ENCODE measurements around the gene KLF7. TPM values are rescaled to one million over a fixed set of nuclear protein-coding genes. Genes with fewer than 3 reads are reported as not detected.

Gene KLF7
- total RNA-seq, 1 experiment from 2014 or later, result 15.4 TPM

DNA sequence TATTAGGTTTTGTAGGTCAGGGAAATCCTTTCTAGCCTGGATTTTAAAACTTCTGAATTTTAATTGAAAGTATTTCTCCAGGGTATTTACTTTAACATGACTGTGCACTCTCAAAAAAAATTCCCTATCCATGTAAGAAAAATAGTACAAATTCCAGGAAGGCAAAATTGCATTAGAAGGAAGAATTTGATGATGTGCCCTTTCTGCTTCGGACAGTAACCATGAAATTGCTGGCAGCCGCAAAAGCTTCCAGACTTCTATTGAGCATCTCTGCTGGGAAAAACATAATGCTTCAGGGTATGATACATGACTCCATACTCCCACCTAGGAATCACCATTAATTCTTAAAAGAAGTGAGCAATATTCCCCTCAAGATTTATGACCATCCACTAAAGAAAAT is 17.2 kb upstream of the KLF7 start (continued):
- TF ChIP-seq REST (IDR thresholded peaks at IDR 0.05; ENCODE audit: low read depth) (no peak), MAX (IDR thresholded peaks at IDR 0.05) (no peak), SRF (IDR thresholded peaks at IDR 0.05; ENCODE audit: low read depth) (no peak), RAD21 (IDR thresholded peaks at IDR 0.05; ENCODE audit: low read depth) (no peak), CTCF (IDR thresholded peaks at IDR 0.05 in 2 of 3, conservative IDR thresholded peaks at IDR 0.05 in 1 of 3; ENCODE audit: borderline replicate concordance in 1 of 3, insufficient read depth in 1 of 3, low read depth in 2 of 3, low read length in 2 of 3) (no peak), CEBPB (IDR thresholded peaks at IDR 0.05; ENCODE audit: low read depth) (no peak), POLR2A (IDR thresholded peaks at IDR 0.05; ENCODE audit: borderline replicate concordance, extremely low read depth, insufficient read depth, insufficient read length) (no peak), POLR2AphosphoS5 (IDR thresholded peaks at IDR 0.05; ENCODE audit: low read depth, low read length) (no peak)

DNA sequence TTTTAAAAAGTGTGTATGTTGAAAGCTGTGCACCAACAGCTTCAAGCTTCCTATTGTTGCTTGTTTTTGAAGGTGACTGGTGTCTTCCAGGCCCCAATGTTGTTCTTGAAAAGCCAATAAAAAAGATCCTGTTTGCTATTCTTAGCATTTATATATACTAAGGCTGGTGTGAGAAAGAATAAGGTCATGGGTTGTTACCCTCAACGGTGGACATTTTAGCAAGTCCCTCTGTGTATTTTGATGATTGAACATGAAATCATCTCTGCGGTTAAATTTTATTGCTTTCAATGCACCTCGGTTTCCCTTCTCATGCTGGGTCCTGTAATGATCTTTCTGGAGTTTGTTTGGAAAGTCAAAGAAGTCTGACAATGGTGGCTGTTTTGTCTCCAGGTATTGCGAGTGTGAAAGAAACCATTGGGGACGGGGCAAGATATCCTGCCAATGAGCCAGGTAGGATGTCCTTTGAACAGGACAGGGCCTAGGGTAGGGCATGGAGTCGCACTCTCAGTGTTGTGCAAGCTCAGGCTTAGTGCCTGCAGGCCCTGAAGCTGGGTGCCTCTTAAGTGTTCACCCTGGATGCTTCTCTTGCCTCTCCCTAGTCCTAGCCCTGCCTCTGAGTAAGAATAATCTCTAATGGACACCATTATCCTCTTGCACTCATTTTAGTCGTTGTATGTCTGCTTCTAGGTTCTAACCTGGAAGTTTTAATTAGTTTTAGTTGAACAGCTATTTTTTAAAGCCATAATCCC is 16.0 kb upstream of the KLF7 start:
- CTCF ChIA-PET, result no interaction called here
- Histone ChIP-seq H3K36me3 (ENCODE audit: control insufficient read depth in 1 of 2, insufficient read depth in 2 of 2, low read length in 2 of 2) (no peaks in the 10 kb centered on the region), H3K9ac (ENCODE audit: low read length) (no peak overlapping the region), H3K9me2 (ENCODE audit: insufficient read depth) (no peaks in the 10 kb centered on the region), H3K79me2 (ENCODE audit: insufficient read depth, low read length) (no peaks in the 10 kb centered on the region), H3K4me2 (ENCODE audit: low read length) (no peak overlapping the region), H2AFZ (ENCODE audit: low read depth, low read length, poor library complexity, severe bottlenecking) (no peak overlapping the region), H3K4me3 (replicated peaks in 1 of 2; ENCODE audit: low read depth in 1 of 2, low read length in 2 of 2) (no peak overlapping the region), H3K4me1 (ENCODE audit: control insufficient read depth in 1 of 2, insufficient read depth in 2 of 2, low read length in 2 of 2) (no peaks in the 10 kb centered on the region), H3K27me3 (ENCODE audit: insufficient read depth, low read length) (no peaks in the 10 kb centered on the region), H3K27ac (ENCODE audit: low read depth, low read length) (no peak overlapping the region), H4K20me1 (ENCODE audit: insufficient read depth) (no peaks in the 10 kb centered on the region), H3K9me3 (ENCODE audit: control insufficient read depth in 1 of 2, insufficient read depth in 1 of 2, low read depth in 1 of 2, low read length in 2 of 2) (no peaks in the 10 kb centered on the region)
- POLR2A ChIA-PET, result no interaction called here
- DNase-seq (ENCODE audit: low read depth, low spot score), result no peak
- no peak for ATAC-seq
- intact Hi-C loops (cut with micrococcal nuclease), result no loop called here
- RAD21 ChIA-PET (ENCODE audit: low non-redundant PET in 1 of 2, low total read pairs in 2 of 2, uncharacterized antibody in 2 of 2, unreplicated experiment in 2 of 2), result no interaction called here
- no TSS peak for BruUV-seq (replicated peaks)
- TF ChIP-seq, protein P1, sequence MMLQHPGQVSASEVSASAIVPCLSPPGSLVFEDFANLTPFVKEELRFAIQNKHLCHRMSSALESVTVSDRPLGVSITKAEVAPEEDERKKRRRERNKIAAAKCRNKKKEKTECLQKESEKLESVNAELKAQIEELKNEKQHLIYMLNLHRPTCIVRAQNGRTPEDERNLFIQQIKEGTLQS (IDR thresholded peaks at IDR 0.05), result no peak
- TF ChIP-seq CTCF (IDR thresholded peaks at IDR 0.05 in 2 of 3, conservative IDR thresholded peaks at IDR 0.05 in 1 of 3; ENCODE audit: borderline replicate concordance in 1 of 3, insufficient read depth in 1 of 3, low read depth in 2 of 3, low read length in 2 of 3), result no peak
- no peak for TF ChIP-seq POLR2A (IDR thresholded peaks at IDR 0.05; ENCODE audit: borderline replicate concordance, extremely low read depth, insufficient read depth, insufficient read length)
- TF ChIP-seq YY1 (IDR thresholded peaks at IDR 0.05; ENCODE audit: extremely low read depth, insufficient replicate concordance, low read depth, low read length), result no peak
- TF ChIP-seq, protein P2, sequence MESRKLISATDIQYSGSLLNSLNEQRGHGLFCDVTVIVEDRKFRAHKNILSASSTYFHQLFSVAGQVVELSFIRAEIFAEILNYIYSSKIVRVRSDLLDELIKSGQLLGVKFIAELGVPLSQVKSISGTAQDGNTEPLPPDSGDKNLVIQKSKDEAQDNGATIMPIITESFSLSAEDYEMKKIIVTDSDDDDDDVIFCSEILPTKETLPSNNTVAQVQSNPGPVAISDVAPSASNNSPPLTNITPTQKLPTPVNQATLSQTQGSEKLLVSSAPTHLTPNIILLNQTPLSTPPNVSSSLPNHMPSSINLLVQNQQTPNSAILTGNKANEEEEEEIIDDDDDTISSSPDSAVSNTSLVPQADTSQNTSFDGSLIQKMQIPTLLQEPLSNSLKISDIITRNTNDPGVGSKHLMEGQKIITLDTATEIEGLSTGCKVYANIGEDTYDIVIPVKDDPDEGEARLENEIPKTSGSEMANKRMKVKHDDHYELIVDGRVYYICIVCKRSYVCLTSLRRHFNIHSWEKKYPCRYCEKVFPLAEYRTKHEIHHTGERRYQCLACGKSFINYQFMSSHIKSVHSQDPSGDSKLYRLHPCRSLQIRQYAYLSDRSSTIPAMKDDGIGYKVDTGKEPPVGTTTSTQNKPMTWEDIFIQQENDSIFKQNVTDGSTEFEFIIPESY (IDR thresholded peaks at IDR 0.05; ENCODE audit: extremely low read depth, insufficient replicate concordance, low read length), result no peak
- TF ChIP-seq EZH2 (IDR thresholded peaks at IDR 0.05), result no peak
